Mammary epithelial cell (primary cell): ENCODE results near the gene RAET1E.

Experiments
- EZH2 ChIP-seq: IDR thresholded peaks from 2 replicates; pipeline ENCODE4 v1.6.1; 2012; ENCODE audit warnings: low read length, inconsistent platforms, borderline replicate concordance
- TF ChIP-seq, protein P1 (sequence below), 2 donors: IDR thresholded peaks in 1 of 2; conservative IDR thresholded peaks in 1 of 2; 2 replicates each; pipeline ENCODE4 v1.5.1; 2011 to 2012; ENCODE audit warnings: inconsistent platforms in 2 of 2, low read length in 2 of 2, mild to moderate bottlenecking in 2 of 2, control low read depth in 1 of 2, low read depth in 1 of 2; ENCODE audit not compliant: insufficient read depth in 1 of 2; ENCODE audit errors: extremely low read depth in 1 of 2

DNA sequence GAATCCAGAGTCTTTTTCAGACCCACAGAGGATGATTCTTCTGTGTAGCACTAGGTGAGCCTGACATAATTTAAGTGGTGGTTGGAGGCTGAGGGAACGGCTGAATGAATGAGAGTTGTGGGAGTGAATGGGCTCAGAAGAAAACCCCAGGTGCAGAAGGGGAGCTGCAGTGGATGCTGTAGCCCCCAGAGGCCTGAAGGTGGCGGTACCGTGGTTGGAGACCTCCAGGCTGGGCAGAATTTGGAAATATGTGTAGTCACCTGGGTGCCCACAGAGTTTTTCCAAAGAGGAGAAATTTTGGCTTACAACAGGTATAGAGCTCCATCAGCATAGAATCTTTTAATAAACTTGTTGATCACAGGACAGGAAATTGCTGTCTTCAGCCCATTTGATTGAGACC, 31.5 kb upstream of the RAET1E start:
- TF ChIP-seq, protein P1, sequence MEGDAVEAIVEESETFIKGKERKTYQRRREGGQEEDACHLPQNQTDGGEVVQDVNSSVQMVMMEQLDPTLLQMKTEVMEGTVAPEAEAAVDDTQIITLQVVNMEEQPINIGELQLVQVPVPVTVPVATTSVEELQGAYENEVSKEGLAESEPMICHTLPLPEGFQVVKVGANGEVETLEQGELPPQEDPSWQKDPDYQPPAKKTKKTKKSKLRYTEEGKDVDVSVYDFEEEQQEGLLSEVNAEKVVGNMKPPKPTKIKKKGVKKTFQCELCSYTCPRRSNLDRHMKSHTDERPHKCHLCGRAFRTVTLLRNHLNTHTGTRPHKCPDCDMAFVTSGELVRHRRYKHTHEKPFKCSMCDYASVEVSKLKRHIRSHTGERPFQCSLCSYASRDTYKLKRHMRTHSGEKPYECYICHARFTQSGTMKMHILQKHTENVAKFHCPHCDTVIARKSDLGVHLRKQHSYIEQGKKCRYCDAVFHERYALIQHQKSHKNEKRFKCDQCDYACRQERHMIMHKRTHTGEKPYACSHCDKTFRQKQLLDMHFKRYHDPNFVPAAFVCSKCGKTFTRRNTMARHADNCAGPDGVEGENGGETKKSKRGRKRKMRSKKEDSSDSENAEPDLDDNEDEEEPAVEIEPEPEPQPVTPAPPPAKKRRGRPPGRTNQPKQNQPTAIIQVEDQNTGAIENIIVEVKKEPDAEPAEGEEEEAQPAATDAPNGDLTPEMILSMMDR (conservative IDR thresholded peaks at IDR 0.05 in 1 of 2, IDR thresholded peaks at IDR 0.05 in 1 of 2; ENCODE audit: extremely low read depth in 1 of 2, insufficient read depth in 1 of 2, low read depth in 1 of 2, low read length in 2 of 2), result peak; percentile 47 to 54
- no peak for TF ChIP-seq EZH2
